ENCODE results near the gene LIX1L.
"Not testable (repeated sequence)": the region's sequence is repeated elsewhere in the genome, so short reads cannot be mapped to it uniquely, and the experiment has no call there.

LIX1L gene

GRCh38 chr1:145927916-145928643 is 29.7 kb downstream of the LIX1L start:
- DNase-seq = no peak

- peak; percentile 98 for DNase-seq
Measured at GRCh38 chr1:145927063-145927886, 30.5 kb downstream of the LIX1L start, which contains the start of gene RBM8A. Gene RBM8A (minus strand): TSS chr1:145927484. CDS start chr1:145927426, 58 bp downstream.

GRCh38 chr1:145926686-145927062 is 31.1 kb downstream of the LIX1L start:
- DNase-seq = no peak

- peak; percentile 39 for DNase-seq
Measured at GRCh38 chr1:145922266-145922665, 35.6 kb downstream of the LIX1L start.

GRCh38 chr1:145920297-145920696 is 37.5 kb downstream of the LIX1L start:
- not testable (repeated sequence) for DNase-seq

- DNase-seq = peak; percentile 32
Measured at GRCh38 chr1:145918992-145919939, 38.6 kb downstream of the LIX1L start.

GRCh38 chr1:145918144-145918991 is 39.4 kb downstream of the LIX1L start, which contains the start of gene PEX11B:
Gene PEX11B (minus strand): TSS chr1:145918717. CDS start chr1:145918688, 29 bp downstream.
- peak; percentile 92 for DNase-seq

- no peak for DNase-seq
Measured at GRCh38 chr1:145917595-145917994, 40.2 kb downstream of the LIX1L start.

GRCh38 chr1:145916745-145917144 is 41.1 kb downstream of the LIX1L start:
- no peak for DNase-seq

- DNase-seq = peak; percentile 55
Measured at GRCh38 chr1:145912128-145912641, 45.6 kb downstream of the LIX1L start.

GRCh38 chr1:145908653-145909052 is 49.2 kb downstream of the LIX1L start:
- DNase-seq = no peak

GRCh38 chr1:145906954-145907753 is 50.7 kb downstream of the LIX1L start:
- DNase-seq = no peak

GRCh38 chr1:145901312-145902021 is 56.4 kb downstream of the LIX1L start:
- no peak for DNase-seq

- no peak for DNase-seq
Measured at GRCh38 chr1:145898756-145899155, 59.1 kb downstream of the LIX1L start.

GRCh38 chr1:145897969-145898368 is 59.8 kb downstream of the LIX1L start:
- no peak for DNase-seq

- no peak for DNase-seq
Measured at GRCh38 chr1:145895471-145895870, 62.3 kb downstream of the LIX1L start.

- no peak for DNase-seq
Measured at GRCh38 chr1:145893306-145894055, 64.3 kb downstream of the LIX1L start.

- DNase-seq = no peak
Measured at GRCh38 chr1:145892486-145893087, 65.2 kb downstream of the LIX1L start.
